PC-9 (cell line): ENCODE measurements around the gene TMEM30A.

ENCODE experiments used
- EZH2 ChIP-seq: fragments of 200-600 bp; sonication (generic); IDR thresholded peaks from 2 replicates; pipeline ENCODE4 v1.8.0; 2017; ENCODE audit warnings: antibody characterized with exemption, low read depth
- TF ChIP-seq, protein P1 (sequence below): fragments of 200-600 bp; sonication (generic); conservative IDR thresholded peaks from 2 replicates; pipeline ENCODE4 v1.6.1; 2017; ENCODE audit warnings: mixed run types, antibody characterized with exemption, mild to moderate bottlenecking, moderate library complexity

DNA sequence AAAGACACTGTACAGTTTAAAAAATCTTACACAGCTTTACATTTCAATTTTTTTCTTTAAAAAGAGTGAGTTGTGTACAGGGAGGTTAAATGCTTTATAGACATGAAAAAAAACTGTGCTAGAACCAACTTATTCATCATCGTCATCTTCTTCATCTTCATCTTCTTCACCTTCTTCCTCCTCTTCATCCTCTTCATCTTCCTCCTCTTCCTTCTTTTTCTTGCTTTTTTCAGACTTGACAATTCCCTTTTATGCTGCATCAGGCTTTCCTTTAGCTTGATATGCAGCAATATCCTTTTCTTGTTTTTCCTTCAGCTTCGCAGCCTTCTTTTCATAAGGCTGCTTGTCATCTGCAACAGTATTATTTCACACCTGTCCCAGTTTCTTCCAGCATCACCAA is 34.3 kb upstream of the TMEM30A start:
- TF ChIP-seq, protein P1, sequence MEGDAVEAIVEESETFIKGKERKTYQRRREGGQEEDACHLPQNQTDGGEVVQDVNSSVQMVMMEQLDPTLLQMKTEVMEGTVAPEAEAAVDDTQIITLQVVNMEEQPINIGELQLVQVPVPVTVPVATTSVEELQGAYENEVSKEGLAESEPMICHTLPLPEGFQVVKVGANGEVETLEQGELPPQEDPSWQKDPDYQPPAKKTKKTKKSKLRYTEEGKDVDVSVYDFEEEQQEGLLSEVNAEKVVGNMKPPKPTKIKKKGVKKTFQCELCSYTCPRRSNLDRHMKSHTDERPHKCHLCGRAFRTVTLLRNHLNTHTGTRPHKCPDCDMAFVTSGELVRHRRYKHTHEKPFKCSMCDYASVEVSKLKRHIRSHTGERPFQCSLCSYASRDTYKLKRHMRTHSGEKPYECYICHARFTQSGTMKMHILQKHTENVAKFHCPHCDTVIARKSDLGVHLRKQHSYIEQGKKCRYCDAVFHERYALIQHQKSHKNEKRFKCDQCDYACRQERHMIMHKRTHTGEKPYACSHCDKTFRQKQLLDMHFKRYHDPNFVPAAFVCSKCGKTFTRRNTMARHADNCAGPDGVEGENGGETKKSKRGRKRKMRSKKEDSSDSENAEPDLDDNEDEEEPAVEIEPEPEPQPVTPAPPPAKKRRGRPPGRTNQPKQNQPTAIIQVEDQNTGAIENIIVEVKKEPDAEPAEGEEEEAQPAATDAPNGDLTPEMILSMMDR: no peak
- TF ChIP-seq EZH2: no peak
